NK-92 (cell line): ENCODE results near the gene ARHGAP4.

Experiments used
- DNase-seq: peaks from one replicate; lab custom pipeline; 2025; ENCODE audit not compliant: unreplicated experiment; lab: John Stamatoyannopoulos, UW

The ARHGAP4 gene

DNA sequence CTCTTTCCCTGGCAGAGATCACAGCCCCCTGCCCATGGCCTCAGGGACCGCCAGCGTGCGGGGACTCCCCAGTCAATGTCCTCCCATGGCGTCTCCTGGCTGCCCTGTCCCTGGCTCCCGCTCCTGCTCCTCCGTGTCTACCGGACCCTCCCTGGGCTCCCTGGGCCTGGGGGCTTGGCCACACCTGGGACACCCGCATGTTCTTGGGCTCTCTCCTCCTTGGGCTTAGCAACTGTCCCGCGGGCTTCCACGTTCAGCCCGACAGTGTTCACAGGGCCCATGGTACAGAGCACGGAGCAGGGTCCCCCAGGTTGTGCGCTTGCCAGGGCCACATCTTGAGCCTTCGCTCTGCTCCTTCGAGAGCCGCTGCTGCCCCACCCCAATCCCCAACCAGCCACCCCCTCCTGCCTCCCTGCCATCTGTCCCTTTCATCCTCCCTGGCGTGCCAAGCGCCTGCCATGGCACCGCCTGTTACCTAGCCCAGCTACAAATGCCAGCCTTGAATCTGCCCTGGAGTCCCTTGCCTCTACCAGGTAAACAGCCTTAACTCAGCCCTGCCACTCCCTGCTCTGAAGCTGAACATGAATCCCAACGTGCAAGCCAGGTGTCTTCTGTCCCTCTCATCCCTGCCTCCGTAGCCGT is 17.7 kb downstream of the ARHGAP4 start:
- no peak for DNase-seq

DNA sequence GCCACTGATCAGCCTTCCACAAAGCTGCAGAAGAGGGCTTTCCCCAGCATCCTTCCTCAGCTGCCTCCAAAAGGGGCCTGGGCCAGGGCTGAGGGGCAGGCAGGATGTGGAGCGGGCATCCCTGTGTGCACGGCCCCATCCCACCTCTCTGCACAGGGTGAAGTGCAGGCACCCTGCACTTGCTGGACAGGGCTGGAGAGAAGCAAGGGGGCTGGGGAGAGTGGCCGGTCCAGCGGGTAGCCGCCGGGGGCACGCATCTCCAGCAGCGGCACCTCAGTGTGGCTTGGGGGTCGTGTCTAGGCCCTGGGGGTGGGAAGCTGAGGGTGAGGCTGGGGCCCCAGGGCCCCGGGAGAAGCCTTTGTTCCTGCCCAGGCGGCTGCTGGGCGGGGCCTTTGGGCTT is 18.6 kb downstream of the ARHGAP4 start:
- DNase-seq: no peak

DNA sequence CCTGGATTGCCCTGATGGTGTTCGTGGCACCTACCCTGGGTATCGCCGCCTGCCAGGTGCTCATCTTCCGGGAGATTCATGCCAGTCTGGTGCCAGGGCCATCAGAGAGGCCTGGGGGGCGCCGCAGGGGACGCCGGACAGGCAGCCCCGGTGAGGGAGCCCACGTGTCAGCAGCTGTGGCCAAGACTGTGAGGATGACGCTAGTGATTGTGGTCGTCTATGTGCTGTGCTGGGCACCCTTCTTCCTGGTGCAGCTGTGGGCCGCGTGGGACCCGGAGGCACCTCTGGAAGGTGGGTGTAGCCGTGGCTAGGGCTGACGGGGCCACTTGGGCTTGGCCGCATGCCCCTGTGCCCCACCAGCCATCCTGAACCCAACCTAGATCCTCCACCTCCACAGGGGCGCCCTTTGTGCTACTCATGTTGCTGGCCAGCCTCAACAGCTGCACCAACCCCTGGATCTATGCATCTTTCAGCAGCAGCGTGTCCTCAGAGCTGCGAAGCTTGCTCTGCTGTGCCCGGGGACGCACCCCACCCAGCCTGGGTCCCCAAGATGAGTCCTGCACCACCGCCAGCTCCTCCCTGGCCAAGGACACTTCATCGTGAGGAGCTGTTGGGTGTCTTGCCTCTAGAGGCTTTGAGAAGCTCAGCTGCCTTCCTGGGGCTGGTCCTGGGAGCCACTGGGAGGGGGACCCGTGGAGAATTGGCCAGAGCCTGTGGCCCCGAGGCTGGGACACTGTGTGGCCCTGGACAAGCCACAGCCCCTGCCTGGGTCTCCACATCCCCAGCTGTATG is 19.7 kb downstream of the ARHGAP4 start:
- no peak for DNase-seq

- DNase-seq: no peak
These were observed 20.5 kb downstream of the ARHGAP4 start for GRCh38 chrX:153905481-153906095.

DNA sequence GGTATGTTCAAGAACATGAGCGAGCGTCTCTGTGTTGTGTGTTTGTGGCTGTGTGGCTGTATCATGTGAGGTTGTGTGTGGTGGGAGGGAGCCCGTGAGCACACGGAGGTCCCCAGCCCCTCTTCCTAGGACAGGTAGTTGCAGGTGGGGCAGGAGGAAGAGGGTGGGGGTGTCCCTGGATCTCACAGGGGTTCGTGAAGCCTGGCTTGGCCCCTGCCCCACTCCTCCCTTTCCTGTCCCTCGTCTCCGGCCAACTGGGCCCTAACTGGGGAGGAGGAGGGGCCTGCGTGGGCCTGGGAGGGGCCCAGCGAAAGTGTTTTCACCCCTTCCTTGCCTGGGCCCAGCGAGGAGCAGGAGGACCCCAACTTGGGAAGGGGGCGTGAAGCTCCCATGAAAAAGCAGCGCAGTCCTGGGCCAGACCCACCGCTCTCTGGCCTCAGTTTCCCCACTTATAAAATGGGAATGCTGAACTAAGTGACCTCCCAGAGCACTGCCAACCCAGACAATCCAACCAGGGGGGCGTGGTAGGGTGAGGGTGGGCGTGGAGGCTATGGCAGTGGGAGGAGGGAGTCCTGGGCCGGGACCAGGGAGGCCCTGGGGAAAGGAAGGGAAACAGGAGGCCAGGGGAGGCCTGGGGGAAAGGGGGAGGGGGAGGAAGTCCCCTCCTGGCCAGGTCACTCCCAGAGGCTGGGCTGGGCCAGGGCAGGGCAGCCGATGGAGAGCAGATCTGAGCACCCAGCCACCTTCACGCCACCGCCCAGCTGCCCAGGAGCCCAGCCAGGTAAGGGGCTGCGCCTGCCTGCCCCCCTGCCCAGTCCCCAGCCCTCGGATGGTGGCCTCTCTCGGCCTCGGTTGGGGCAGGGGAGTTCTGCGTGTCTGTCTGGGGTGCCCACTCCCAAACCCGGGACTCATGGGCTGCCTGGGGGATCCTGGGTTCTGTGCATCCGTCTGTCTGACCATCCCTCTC is 21.8 kb downstream of the ARHGAP4 start, which contains the start of gene AVPR2:
Gene AVPR2, plus strand, starts transcription at position 683 of the 967 bp plus-strand sequence. CDS start 473 bp downstream, outside the sequence.
- no peak for DNase-seq

DNA sequence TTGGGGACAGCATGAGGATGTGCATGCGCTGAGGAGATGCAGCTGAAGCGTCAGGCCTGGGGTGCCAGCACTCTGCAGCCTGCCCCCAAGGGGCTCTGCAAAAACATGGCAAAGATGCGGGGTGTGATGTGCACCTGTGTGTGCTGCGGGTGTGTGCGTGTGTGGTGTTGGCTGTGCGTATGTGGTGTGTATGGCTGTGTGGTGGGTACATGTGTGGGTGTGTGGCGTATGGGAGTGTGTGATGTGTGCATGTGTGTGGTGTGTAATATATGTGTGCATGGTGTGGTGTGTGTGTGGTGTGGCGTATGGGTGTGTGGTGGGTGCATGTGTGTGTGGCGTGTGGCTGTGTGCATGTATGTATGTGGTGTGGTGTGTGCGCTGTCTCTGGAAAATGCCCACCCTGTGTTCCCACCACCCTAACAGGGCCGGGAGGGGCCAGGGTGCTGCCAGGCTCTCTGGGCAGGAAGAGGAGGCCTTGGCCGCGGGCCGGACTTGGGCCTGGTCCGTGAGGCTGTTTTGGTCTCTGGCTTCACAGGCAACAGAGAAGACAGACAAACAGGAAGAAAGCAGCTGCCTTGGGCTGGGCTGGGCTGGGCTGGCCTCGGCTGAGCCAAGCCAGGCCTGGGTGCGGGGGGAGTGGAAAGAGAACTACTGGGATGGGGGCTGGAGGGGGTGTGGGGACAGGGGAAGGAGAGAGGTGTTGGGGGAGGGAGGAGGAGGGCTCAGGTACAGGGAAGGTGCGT is 22.7 kb downstream of the ARHGAP4 start:
- no peak for DNase-seq

DNA sequence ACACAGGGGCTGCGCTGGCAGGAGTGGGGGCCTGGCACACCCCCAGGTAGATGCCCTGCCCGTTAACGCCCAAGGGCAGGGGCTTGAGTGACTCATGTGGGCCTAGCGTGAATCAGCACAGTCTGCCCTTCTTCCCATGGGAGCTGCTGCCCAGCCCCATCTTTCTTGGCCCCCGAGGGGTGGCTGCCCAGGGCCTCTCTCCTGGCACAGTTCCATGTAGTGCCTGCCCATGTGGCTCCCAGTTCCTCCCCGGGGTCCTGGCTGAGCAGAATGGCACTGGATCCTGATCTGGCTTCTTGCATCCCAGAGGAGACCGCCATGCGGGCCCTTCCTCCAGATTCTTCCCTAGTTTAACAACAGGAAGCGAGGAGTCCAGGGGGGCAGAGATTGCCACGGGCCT is 23.7 kb downstream of the ARHGAP4 start:
- DNase-seq: no peak

DNA sequence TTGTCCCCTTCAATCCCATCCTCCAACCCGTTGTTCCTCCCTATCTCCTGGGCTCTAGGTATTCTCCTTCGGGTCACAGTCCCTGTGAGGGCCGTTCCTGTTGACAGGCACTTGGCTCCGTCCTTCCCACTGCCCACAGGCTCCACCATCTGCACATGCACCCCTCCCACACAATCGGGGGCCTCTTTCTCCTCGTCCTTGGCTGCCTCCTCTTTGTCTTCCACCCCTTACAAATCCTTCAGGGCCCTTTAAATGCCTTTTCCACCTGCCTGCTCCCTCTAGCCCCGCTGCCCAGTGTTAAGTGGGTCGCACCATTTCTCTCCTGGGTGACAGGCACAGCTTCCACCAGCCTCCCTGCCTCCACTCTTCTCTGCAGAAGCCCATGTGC is 24.3 kb downstream of the ARHGAP4 start:
- no peak for DNase-seq

DNA sequence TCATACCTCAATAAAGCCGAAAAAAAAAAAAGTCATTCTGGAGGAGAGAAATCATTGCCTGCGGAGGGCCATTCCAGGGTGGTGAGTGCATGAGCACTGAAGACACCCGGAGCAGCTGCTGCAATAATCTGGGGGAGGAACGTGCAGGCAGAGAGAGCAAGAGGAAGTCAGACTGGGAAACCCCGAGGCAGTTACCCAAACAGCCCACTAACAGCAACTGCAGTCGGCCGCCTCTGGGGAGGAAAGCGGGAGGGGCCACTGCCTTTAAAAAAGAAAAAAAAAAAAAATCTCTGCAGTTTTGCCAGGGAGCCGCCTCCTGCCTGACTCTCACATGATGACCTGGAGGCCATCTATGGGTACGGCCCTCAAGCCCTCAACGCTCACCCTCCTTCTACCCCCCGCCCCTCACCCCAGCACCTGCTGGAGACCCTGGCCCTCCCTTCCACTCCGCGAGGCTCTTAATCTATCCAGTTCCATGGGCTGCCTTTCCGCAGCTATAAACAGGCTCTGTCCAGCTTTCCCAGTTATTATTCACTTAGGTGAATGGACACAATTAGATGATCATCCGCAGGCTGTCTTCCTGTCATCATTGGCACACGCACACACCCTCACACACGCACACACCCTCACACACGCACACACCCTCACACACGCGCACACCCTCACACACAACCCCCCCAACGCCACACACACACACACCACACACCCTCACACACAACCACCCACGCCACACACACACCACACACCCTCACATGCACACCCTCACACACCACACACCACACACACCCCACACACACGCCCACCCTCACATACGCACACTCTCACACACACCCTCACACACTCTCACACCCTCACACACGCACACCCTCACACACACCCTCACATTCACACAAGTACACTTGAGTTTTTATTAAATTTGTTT is 25.0 kb downstream of the ARHGAP4 start:
- DNase-seq: no peak

DNA sequence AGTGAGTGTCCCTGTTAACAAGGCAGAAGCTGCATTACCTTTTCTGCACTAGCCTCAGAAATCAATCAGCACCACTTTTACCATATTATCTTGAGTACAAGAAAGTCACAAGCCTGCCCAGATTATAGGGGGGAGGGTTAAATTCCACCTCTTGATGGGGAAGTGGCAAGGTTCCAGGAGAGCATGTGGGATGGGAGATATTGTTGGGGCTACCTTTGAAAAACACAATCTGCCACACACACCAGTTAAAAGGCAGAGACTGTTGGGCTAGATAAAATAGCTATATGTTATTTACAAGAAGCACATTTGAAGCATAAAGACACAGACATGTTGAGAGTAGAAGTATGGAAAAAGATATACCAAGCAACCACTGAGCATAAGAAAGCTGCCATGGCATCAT is 28.2 kb downstream of the ARHGAP4 start:
- no peak for DNase-seq

- DNase-seq: no peak
These were observed 36.9 kb downstream of the ARHGAP4 start for GRCh38 chrX:153889123-153889522.

DNA sequence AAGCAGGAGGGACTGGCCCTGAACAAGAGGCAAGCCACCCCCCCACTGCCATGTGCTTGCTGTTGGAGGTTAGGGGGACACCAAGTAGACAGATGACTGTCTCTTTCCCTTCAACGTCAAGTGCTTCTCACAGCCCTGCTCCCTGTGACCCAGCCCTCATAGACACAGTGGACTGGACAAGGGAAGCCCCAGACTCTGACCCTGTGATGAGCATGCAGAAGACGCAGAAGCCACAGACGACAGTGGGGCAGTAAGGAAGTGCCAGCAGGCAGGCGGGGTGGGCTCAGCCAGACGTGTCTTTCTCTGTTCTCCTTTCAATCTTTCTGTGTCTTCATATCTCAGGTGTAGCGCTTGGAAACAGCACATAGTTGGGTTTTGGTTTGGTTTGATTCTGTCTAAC is 37.7 kb downstream of the ARHGAP4 start:
- DNase-seq: no peak

GRCh38 chrX:153887385-153887784 is 38.7 kb downstream of the ARHGAP4 start:
- DNase-seq: no peak

DNA sequence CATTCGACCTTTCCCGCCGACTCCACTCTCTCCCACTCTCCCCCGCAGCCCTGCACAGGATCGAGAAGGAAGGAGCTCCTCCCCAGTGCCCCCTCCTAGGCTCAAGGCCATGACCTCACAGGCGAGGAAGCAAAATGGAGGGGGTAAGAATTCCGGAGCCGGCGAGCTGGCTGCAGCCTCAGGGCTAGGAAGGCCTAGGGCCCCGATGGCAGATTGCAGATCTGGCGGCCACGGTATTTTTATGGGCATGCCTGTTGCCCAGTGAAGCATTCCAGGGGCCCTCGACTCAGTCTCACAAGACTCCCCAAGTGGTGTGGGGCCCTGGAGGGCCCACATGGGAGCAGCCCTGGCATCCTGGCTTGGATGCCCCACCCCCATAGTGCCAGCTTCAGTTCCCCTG is 39.1 kb downstream of the ARHGAP4 start:
- no peak for DNase-seq

GRCh38 chrX:153885968-153886903 is 39.8 kb downstream of the ARHGAP4 start, which contains the start of gene L1CAM:
L1CAM (minus strand) TSS chrX:153886173; CDS start chrX:153875836, 10,337 bp downstream.
- no peak for DNase-seq

DNA sequence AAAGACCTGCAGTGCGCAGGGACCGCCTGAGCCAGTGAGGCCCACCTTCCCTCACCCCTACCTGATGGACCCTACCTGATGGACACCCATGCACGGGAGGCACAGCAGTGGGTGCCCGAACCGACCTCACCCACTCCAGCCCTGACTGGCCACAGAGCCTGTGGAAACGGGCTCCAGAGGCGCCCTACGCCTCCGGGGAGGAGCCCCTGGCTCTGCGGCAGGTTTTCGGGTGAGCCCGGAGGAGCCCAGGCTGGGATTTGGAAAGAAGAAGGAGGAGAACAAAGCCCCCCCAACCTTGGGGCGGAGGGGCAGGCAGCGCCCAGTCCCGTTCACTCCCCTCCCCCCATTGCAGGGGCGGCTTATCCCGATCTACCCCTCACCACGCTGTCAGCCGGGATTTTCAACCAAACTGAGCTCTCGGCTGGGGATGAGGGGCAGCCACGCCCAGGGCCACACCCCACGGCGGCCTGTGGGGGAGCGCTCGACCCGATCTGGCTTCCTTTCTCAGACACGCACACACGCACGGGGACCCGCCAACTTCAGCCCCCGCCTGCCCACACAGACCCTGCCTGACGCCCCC is 40.8 kb downstream of the ARHGAP4 start:
- no peak for DNase-seq

DNA sequence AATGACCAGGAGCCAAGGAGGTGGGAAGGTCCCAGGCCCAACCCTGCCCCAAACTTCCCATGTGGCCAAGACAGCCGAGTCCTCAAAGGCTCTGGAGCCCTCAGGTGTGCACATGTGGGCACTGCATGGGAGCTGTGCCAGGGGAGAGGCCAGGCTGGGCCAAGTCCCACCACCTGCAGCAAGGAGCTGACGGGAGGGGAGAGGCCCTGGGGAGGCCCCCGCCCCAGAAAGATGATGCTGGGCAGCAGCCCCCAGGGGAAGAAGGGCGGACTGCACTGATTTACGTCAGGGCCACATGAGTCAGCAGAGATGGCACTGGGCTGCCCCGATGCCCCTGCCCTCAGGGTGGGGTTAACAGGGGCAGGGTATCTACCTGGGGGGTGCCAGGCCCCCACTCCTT is 41.5 kb downstream of the ARHGAP4 start:
- DNase-seq: no peak

DNA sequence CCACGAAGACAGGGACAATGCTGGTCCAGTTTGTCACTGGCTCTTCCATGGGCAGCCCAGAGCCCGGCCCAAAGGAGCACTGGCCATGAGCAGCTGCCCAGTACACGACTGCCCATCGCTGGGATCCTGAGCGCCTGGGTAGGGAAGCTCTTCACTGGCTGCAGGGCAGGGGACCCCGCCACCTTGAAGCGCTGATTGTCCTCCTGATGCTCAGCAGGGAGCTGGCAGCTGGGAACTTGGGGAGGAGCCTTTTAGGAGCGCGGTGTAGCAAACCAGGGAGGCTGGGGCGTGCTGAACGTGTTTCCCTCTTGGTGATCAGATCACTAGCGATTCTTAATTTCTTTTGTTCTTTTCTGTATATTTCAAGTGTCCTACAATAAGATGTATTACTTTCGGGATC is 41.9 kb downstream of the ARHGAP4 start:
- DNase-seq: no peak
